Neural cell (in vitro differentiated cells): ENCODE data around the gene B4GALNT4.

ENCODE experiments used
- EZH2 ChIP-seq: fragments of 200-600, 300-800 bp; shearing (Covaris generic), sonication (generic); IDR thresholded peaks from 2 replicates; pipeline ENCODE4 v1.6.1; 2014; ENCODE audit warnings: antibody characterized with exemption, low read length, borderline replicate concordance, mild to moderate bottlenecking; ENCODE audit not compliant: insufficient read depth, poor library complexity, severe bottlenecking
- POLR2AphosphoS5 ChIP-seq: IDR thresholded peaks from 2 replicates; pipeline ENCODE4 v1.6.1; 2012
- RAD21 ChIP-seq: fragments of 450-650 bp; conservative IDR thresholded peaks from 2 replicates; pipeline ENCODE4 v1.6.1; 2014; ENCODE audit warnings: antibody characterized with exemption, mild to moderate bottlenecking, moderate library complexity
- TAF1 ChIP-seq: IDR thresholded peaks from 2 replicates; pipeline ENCODE4 v1.6.1; 2012; ENCODE audit warnings: low read depth
- TF ChIP-seq, protein P1 (sequence below): fragments of 450-650 bp; IDR thresholded peaks from 2 replicates; pipeline ENCODE4 v1.5.1; 2014; ENCODE audit warnings: antibody characterized with exemption, mild to moderate bottlenecking, moderate library complexity; ENCODE audit not compliant: poor library complexity, severe bottlenecking

GRCh38 chr11:400241-400689 is 31.0 kb downstream of the B4GALNT4 start:
- TF ChIP-seq, protein P1, sequence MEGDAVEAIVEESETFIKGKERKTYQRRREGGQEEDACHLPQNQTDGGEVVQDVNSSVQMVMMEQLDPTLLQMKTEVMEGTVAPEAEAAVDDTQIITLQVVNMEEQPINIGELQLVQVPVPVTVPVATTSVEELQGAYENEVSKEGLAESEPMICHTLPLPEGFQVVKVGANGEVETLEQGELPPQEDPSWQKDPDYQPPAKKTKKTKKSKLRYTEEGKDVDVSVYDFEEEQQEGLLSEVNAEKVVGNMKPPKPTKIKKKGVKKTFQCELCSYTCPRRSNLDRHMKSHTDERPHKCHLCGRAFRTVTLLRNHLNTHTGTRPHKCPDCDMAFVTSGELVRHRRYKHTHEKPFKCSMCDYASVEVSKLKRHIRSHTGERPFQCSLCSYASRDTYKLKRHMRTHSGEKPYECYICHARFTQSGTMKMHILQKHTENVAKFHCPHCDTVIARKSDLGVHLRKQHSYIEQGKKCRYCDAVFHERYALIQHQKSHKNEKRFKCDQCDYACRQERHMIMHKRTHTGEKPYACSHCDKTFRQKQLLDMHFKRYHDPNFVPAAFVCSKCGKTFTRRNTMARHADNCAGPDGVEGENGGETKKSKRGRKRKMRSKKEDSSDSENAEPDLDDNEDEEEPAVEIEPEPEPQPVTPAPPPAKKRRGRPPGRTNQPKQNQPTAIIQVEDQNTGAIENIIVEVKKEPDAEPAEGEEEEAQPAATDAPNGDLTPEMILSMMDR: no peak
- TF ChIP-seq RAD21: no peak
- TF ChIP-seq EZH2: no peak
- TF ChIP-seq POLR2AphosphoS5: no peak
- TF ChIP-seq TAF1: no peak
